GM13976 (cell line): Measurements from ENCODE around the gene LYPD3.

Experiments used
- DNase-seq: peaks from one replicate; pipeline ENCODE4 v3.0.0; 2012; ENCODE audit warnings: low spot score
- in situ Hi-C: fragments of 300-500 bp; cut with MboI; formaldehyde crosslinking; loops from one replicate; pipeline ENCODE4 v1.12.0; 2022; ENCODE audit warnings: low sequenced_read_pairs, mixed read lengths, inconsistent platforms; ENCODE audit not compliant: unreplicated experiment
- TF ChIP-seq, protein P1 (sequence below): IDR thresholded peaks from 2 replicates; pipeline ENCODE4 v1.5.1; 2012; ENCODE audit warnings: borderline replicate concordance, mild to moderate bottlenecking; ENCODE audit not compliant: insufficient read depth; ENCODE audit errors: extremely low read depth, missing control alignments, control extremely low read depth

The LYPD3 gene

GRCh38 chr19:43430142-43430710 lies 35.2 kb downstream of the LYPD3 start:
- no peak for DNase-seq
- in situ Hi-C loops: no loop called here

GRCh38 chr19:43429395-43429794 lies 36.0 kb downstream of the LYPD3 start:
- TF ChIP-seq, protein P1, sequence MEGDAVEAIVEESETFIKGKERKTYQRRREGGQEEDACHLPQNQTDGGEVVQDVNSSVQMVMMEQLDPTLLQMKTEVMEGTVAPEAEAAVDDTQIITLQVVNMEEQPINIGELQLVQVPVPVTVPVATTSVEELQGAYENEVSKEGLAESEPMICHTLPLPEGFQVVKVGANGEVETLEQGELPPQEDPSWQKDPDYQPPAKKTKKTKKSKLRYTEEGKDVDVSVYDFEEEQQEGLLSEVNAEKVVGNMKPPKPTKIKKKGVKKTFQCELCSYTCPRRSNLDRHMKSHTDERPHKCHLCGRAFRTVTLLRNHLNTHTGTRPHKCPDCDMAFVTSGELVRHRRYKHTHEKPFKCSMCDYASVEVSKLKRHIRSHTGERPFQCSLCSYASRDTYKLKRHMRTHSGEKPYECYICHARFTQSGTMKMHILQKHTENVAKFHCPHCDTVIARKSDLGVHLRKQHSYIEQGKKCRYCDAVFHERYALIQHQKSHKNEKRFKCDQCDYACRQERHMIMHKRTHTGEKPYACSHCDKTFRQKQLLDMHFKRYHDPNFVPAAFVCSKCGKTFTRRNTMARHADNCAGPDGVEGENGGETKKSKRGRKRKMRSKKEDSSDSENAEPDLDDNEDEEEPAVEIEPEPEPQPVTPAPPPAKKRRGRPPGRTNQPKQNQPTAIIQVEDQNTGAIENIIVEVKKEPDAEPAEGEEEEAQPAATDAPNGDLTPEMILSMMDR: no peak
- no peak for DNase-seq
- in situ Hi-C loops: no loop called here

More at GRCh38 chr19:43430142-43430710, 35.2 kb downstream of the LYPD3 start:
- TF ChIP-seq, protein P1: no peak

- TF ChIP-seq, protein P1: peak; percentile 14
- in situ Hi-C loops: no loop called here
- DNase-seq: no peak
Measured at GRCh38 chr19:43425567-43426392, 39.6 kb downstream of the LYPD3 start.

GRCh38 chr19:43423779-43424178 lies 41.6 kb downstream of the LYPD3 start:
- no peak for DNase-seq
- TF ChIP-seq, protein P1: no peak
- in situ Hi-C loops: no loop called here

DNA sequence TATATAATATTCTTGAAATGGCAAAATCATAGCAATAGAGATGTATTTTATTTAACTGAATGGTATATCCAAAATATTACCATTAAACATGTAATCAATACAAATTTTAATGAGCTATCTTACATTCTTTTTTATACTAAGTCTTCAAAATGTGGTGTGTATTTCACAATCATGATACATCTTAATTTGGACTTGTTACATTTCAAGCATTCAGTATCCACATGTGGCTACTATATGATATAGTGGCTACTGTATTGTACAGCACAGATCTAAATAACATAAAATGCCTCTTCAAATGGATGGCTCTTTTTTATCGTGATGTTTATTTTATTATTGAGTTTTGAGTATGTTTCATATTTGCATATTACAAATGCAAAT lies 42.7 kb downstream of the LYPD3 start:
- in situ Hi-C loops: no loop called here
- DNase-seq: no peak

GRCh38 chr19:43422000-43422688 lies 43.3 kb downstream of the LYPD3 start:
- in situ Hi-C loops: no loop called here
- no peak for DNase-seq
- TF ChIP-seq, protein P1: no peak

More for the DNA sequence above, 42.7 kb downstream of the LYPD3 start:
- TF ChIP-seq, protein P1: no peak
